OCI-LY7 (cell line): ENCODE measurements around the gene GRPEL2. TPM values are rescaled to one million over a fixed set of nuclear protein-coding genes. Genes with fewer than 3 reads are reported as not detected.

ENCODE experiments used
- BruUV-seq: library from RNA; stranded (reverse); fragments of 400-500 nt; replicated peaks from 2 replicates; lab custom pipeline; 2021; lab: Mats Ljungman, UMichigan
- CTCF ChIA-PET: fragments of 300-600 bp; sonication (Branson Sonifier 250); formaldehyde crosslinking; loops from one replicate; lab custom pipeline; 2022; ENCODE audit warnings: antibody characterized with exemption; ENCODE audit not compliant: unreplicated experiment; lab: Charles Lee
- POLR2A ChIA-PET: fragments of 300-600 bp; sonication (Branson Sonifier 250); formaldehyde crosslinking; loops from one replicate; lab custom pipeline; 2022; ENCODE audit warnings: antibody characterized with exemption; lab: Charles Lee
- DNase-seq: peaks from one replicate; pipeline ENCODE4 v3.0.0-alpha.2; 2015; ENCODE audit warnings: low spot score
- H2AFZ ChIP-seq: fragments of 200-600 bp; sonication (generic), shearing (Covaris generic); 2 replicates; pipeline ENCODE4 v1.6.1; 2014; ENCODE audit warnings: mild to moderate bottlenecking, antibody characterized with exemption, low read length, moderate library complexity
- H3K27ac ChIP-seq: fragments of 200-600 bp; sonication (generic); 2 replicates; pipeline ENCODE4 v1.5.1; 2014; ENCODE audit warnings: mixed run types, low read depth, mild to moderate bottlenecking, moderate library complexity, low read length, inconsistent platforms; ENCODE audit not compliant: poor library complexity, severe bottlenecking
- H3K36me3 ChIP-seq: fragments of 200-600 bp; sonication (generic); 2 replicates; pipeline ENCODE4 v1.6.1; 2014; ENCODE audit warnings: mild to moderate bottlenecking, antibody characterized with exemption, low read length, moderate library complexity, mixed read lengths; ENCODE audit not compliant: insufficient read depth
- H3K4me1 ChIP-seq: fragments of 200-600 bp; sonication (generic); 2 replicates; pipeline ENCODE4 v1.5.1; 2014; ENCODE audit warnings: mild to moderate bottlenecking, low read length; ENCODE audit not compliant: insufficient read depth, poor library complexity, severe bottlenecking
- H3K4me2 ChIP-seq: fragments of 200-600 bp; sonication (generic); 2 replicates; pipeline ENCODE4 v1.6.1; 2014; ENCODE audit warnings: mild to moderate bottlenecking, low read length
- H3K4me3 ChIP-seq: fragments of 200-600 bp; sonication (generic); 2 replicates; pipeline ENCODE4 v1.5.1; 2014; ENCODE audit warnings: mild to moderate bottlenecking, low read depth, low read length; ENCODE audit not compliant: poor library complexity, severe bottlenecking
- H3K79me2 ChIP-seq: fragments of 200-600 bp; sonication (generic); 2 replicates; pipeline ENCODE4 v1.6.1; 2016; ENCODE audit warnings: low read depth, mild to moderate bottlenecking, low read length, moderate library complexity, mixed read lengths; ENCODE audit not compliant: insufficient read depth
- H3K9me2 ChIP-seq: fragments of 200-600 bp; sonication (generic); 2 replicates; pipeline ENCODE4 v1.6.1; 2016; ENCODE audit warnings: mild to moderate bottlenecking, low read length, mixed read lengths; ENCODE audit not compliant: insufficient read depth
- H3K9me3 ChIP-seq: fragments of 200-600 bp; sonication (generic); 2 replicates; pipeline ENCODE4 v1.6.1; 2014; ENCODE audit warnings: mild to moderate bottlenecking, mixed run types, low read length, mixed read lengths
- H4K20me1 ChIP-seq: fragments of 200-600 bp; sonication (generic); 2 replicates; pipeline ENCODE4 v1.6.1; 2014; ENCODE audit warnings: mild to moderate bottlenecking, antibody characterized with exemption, low read length, moderate library complexity, mixed read lengths; ENCODE audit not compliant: insufficient read depth
- EZH2phosphoT487 ChIP-seq: fragments of 200-600 bp; sonication (generic); IDR thresholded peaks from 2 replicates; pipeline ENCODE4 v1.6.1; 2018; ENCODE audit warnings: low read depth, borderline replicate concordance, mild to moderate bottlenecking, mixed run types, antibody characterized with exemption, low read length, moderate library complexity, mixed read lengths
- intact Hi-C: fragments of 100-400 bp; cut with micrococcal nuclease; formaldehyde crosslinking; loops from one replicate; pipeline ENCODE4 v1.10.0; 2022; ENCODE audit not compliant: unreplicated experiment
- total RNA-seq, 2 experiments: library from RNA; depleted of rRNA in 1 of 2; stranded (reverse); fragments of >200 nt in 1 of 2; shearing (Covaris generic) in 1 of 2; gene quantifications; 2 replicates each; pipeline ENCODE4 v1.2.3, GENCODE V29; 2014 to 2022
- TF ChIP-seq, protein P1 (sequence below): fragments of 200-600 bp; sonication (generic); conservative IDR thresholded peaks from 2 replicates; pipeline ENCODE4 v1.5.1; 2014; ENCODE audit warnings: mild to moderate bottlenecking, antibody characterized with exemption, low read length, moderate library complexity, mixed read lengths

GRPEL2 gene
- total RNA-seq, 2 experiments from 2014 or later, result 28.3 to 41.5 TPM

DNA sequence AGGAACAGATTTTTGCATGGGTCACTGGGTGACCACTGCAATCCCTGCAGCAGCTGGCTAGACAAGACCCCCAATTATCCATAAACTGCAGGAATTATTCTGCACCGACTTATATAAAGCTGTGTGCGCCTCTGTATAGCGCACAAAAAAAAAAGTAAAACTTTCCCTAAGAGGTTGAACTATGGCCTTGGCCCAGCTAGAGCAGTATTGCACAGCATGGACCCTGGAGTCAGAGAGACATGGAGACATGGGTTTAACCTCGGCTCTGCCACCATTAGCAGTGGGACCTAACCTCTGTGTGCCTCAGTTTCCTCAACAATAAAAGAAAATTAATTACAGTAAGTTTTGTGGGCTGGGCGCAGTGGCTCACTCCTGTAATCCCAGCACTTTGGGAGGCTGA lies 17.1 kb upstream of the GRPEL2 start:
- Histone ChIP-seq H4K20me1 (no peaks in the 10 kb centered on the region), H2AFZ (no peak overlapping the region), H3K36me3 (no peaks in the 10 kb centered on the region), H3K79me2 (no peaks in the 10 kb centered on the region), H3K9me2 (no peaks in the 10 kb centered on the region), H3K9me3 (peaks cover 3% of the 10 kb centered on the region; the same call in 1 of the 2 replicates), H3K27ac (no peak overlapping the region), H3K4me2 (no peak overlapping the region), H3K4me1 (no peaks in the 10 kb centered on the region), H3K4me3 (no peak overlapping the region)
- intact Hi-C loops, result no loop called here
- ChIA-PET CTCF (interaction anchor here (0.6 kb wide), 1 partner anchor 22 kb away, joined by 3 read pairs; no protein-coding TSS in a partner anchor), POLR2A (interaction anchor here (0.6 to 1.0 kb wide), 3 partner anchors 38 to 312 kb away, joined by 3 to 4 read pairs (median 3); no protein-coding TSS in a partner anchor)
- no TSS peak for BruUV-seq
- no peak for TF ChIP-seq EZH2phosphoT487
- TF ChIP-seq, protein P1, sequence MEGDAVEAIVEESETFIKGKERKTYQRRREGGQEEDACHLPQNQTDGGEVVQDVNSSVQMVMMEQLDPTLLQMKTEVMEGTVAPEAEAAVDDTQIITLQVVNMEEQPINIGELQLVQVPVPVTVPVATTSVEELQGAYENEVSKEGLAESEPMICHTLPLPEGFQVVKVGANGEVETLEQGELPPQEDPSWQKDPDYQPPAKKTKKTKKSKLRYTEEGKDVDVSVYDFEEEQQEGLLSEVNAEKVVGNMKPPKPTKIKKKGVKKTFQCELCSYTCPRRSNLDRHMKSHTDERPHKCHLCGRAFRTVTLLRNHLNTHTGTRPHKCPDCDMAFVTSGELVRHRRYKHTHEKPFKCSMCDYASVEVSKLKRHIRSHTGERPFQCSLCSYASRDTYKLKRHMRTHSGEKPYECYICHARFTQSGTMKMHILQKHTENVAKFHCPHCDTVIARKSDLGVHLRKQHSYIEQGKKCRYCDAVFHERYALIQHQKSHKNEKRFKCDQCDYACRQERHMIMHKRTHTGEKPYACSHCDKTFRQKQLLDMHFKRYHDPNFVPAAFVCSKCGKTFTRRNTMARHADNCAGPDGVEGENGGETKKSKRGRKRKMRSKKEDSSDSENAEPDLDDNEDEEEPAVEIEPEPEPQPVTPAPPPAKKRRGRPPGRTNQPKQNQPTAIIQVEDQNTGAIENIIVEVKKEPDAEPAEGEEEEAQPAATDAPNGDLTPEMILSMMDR, result no peak
- no peak for DNase-seq

DNA sequence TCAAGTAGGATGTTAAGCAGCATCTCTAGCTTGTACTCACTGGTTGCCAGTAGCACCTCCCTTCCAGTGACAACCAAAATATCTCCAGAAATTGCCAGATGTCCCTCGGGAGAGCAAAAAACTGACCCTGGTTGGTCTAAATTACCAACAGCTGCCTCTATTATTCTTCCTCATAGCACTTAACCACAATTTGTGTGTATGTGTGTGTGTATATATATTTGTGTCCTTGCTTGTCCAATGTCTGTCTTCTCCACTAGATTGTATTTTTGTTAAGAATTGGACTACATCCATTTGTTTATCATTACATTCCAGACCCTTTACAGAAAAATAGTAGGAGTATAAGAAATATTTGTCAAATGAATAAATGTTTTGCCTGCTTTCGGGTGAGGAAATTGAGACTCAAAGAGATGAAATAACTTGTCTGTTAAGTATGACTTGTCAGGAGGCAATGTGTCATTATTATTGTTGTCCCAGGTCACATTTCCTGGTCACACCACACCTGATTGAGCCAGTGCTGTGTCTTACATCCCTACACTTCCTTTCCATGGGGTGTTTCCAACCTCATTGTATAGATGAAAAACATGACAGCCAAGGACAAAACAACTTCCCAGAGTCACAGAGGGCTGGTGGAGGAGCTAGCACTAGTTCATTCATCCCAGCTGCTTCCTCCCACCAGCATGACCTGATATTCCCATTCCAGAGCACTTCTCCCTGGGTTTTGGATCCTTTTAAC lies 11.4 kb upstream of the GRPEL2 start:
- intact Hi-C loops, result no loop called here
- ChIA-PET CTCF (interaction anchor here (0.6 kb wide), 1 partner anchor 12 kb away, joined by 3 read pairs; no protein-coding TSS in a partner anchor), POLR2A (interaction anchor here (0.6 to 1.9 kb wide), 3 partner anchors 9 to 226 kb away, joined by 3 to 4 read pairs (median 3); no protein-coding TSS in a partner anchor)
- no peaks in the 10 kb centered on the region for H3K9me3 ChIP-seq
- no peaks in the 10 kb centered on the region for H3K4me1 ChIP-seq
- H3K4me2 ChIP-seq, result no peak overlapping the region
- TF ChIP-seq EZH2phosphoT487, result no peak
- H4K20me1 ChIP-seq, result no peaks in the 10 kb centered on the region
- H3K9me2 ChIP-seq, result no peaks in the 10 kb centered on the region
- BruUV-seq, result no TSS peak
- no peak overlapping the region for H2AFZ ChIP-seq
- DNase-seq, result no peak
- no peaks in the 10 kb centered on the region for H3K79me2 ChIP-seq
- no peaks in the 10 kb centered on the region for H3K36me3 ChIP-seq
- H3K4me3 ChIP-seq, result no peak overlapping the region
- H3K27ac ChIP-seq, result no peak overlapping the region

DNA sequence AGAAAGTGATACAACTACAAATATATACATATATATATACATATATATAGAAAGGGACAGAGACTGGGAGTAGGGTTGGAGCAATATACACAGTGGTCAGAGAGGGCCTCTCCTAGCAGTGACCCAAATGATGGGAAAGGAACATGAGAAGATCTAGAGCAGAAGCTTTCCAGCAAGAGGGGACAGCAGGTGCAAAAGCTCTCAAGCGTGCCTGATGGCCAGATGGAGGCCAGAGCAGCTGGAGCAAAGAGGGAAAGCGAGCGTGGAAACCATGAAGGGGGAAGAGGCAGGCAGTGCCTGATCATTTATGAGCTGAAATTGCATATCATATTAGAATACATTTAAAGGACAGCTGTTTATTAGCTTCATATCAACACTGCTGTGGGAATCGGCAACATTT lies 7.6 kb upstream of the GRPEL2 start:
- Histone ChIP-seq H3K4me3 (no peak overlapping the region), H3K36me3 (no peaks in the 10 kb centered on the region), H3K4me2 (no peak overlapping the region), H3K79me2 (no peaks in the 10 kb centered on the region), H3K4me1 (no peaks in the 10 kb centered on the region), H2AFZ (no peak overlapping the region), H3K27ac (no peak overlapping the region), H3K9me2 (no peaks in the 10 kb centered on the region), H3K9me3 (no peaks in the 10 kb centered on the region), H4K20me1 (no peaks in the 10 kb centered on the region)
- no peak for DNase-seq
- intact Hi-C loops, result no loop called here
- POLR2A ChIA-PET, result no interaction called here
- CTCF ChIA-PET, result no interaction called here
- TF ChIP-seq EZH2phosphoT487, result no peak
- TF ChIP-seq, protein P1, result no peak
- no TSS peak for BruUV-seq
